WI38 (cell line): Measurements from ENCODE around the gene RPL37A.

ENCODE experiments used
- H3K4me3 ChIP-seq: 2 replicates; pipeline ENCODE4 v1.5.1; 2011; ENCODE audit warnings: low read depth, mild to moderate bottlenecking, control low read depth, low read length
- CTCF ChIP-seq: IDR thresholded peaks from 2 replicates; pipeline ENCODE4 v1.5.1; 2012; ENCODE audit warnings: low read depth, mild to moderate bottlenecking, control low read depth, low read length

RPL37A gene

DNA sequence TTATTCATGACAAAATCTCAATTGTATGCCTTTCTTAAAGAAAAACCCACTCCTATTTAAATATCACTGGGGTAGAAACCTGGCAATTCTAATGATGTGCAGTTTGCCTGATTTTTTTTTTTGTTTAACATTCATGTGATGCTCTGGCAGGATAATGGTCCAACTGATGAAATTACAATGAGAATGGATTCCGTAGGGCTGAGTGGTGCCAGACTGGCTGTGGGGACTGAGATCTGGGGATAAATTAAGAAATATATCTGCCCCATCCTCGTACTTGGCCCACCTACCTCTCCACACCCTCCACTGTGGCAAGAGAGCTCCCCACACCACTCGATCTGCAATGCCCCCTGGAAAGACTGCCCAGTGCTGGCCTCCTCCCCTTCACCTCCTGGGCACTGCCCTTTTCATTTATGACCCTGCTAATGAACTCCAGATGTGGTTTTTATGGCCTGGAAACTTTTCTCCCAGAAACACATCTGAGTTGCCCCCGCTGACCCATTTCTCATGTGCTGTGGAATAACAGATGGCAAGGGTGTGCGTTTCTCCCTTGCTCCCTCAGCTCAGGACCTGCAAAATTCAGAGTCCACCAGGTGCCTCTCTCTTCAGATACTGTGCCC, 33.0 kb upstream of the RPL37A start:
- TF ChIP-seq CTCF = no peak

DNA sequence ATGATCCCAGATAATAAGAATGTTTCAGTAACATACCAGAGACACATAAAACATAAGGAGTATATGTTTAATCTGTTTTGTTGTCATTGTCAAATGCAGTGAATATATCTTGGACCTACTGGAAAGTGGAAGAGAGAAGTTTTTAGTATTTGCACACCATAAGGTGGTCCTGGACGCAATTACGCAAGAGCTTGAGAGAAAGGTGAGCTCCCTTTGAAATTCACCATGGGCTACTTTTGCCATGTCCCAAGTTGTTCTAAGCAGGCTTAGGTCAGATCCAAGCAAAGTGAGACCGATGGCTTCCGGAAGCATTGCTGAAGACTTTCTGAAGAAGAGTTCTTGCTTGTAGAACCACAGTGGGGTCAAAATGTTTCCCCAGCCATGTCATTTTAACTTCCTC, 30.8 kb upstream of the RPL37A start:
- H3K4me3 ChIP-seq = no peak overlapping the region
- no peak for TF ChIP-seq CTCF

More for the DNA sequence above, 33.0 kb upstream of the RPL37A start:
- H3K4me3 ChIP-seq = no peak overlapping the region

- no peak overlapping the region for H3K4me3 ChIP-seq
- TF ChIP-seq CTCF = no peak
Observed at GRCh38 chr2:216469661-216470060, 29.0 kb upstream of the RPL37A start.

GRCh38 chr2:216473187-216473586, 25.5 kb upstream of the RPL37A start:
- TF ChIP-seq CTCF = no peak
- H3K4me3 ChIP-seq = no peak overlapping the region

DNA sequence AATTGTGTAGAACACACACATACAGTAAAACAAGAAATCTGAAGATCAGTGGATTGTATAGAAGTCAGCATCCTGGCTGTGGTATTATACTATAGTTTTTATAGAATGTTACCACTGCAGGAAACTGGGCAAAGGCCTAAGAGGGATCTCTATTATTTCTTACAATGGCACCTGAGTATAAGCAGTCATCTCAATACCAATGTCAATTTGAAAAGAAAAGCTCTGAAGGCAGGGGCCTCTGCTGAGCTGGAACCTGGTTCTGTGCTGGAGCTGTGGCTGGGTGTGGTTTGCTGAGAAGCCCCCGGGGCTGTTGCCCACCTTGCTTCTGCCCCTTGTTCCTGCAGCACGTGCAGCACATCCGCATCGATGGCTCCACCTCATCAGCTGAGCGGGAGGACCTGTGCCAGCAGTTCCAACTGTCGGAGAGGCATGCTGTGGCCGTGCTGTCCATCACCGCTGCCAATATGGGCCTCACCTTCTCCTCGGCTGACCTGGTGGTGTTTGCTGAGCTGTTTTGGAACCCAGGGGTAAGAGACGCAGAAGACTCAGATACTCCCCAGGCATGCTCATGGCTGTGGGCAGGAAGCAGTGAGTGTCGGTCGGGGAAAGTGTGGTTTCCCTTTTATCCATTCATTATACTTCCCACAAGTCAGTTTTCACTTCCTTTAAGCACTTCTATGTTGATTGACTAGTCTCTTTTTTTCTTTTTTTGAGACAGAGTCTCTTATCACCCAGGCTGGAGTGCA, 23.5 kb upstream of the RPL37A start:
- TF ChIP-seq CTCF = no peak
- no peak overlapping the region for H3K4me3 ChIP-seq

- TF ChIP-seq CTCF = no peak
- H3K4me3 ChIP-seq = no peak overlapping the region
Observed at GRCh38 chr2:216475767-216476166, 22.9 kb upstream of the RPL37A start.

GRCh38 chr2:216477283-216478035, 21.2 kb upstream of the RPL37A start:
- no peak overlapping the region for H3K4me3 ChIP-seq
- no peak for TF ChIP-seq CTCF
